Omental fat pad (tissue), 4 donors: ENCODE data around the gene PTPRD. TPM values are rescaled to one million over a fixed set of nuclear protein-coding genes. Genes with fewer than 3 reads are reported as not detected.

Experiments used
- ATAC-seq: fragments of 150-250 bp; one replicate; pipeline ENCODE4 v1.9.1; 2016; ENCODE audit warnings: mild to moderate bottlenecking, moderate library complexity; ENCODE audit not compliant: low FRiP score
- DNase-seq: peaks from one replicate; pipeline ENCODE4 v3.0.0-alpha.2; 2019; ENCODE audit warnings: low spot score
- CTCF ChIP-seq, 3 donors: fragments of 450-650 bp; IDR thresholded peaks; one replicate each; pipeline ENCODE4 v1.5.1; 2016 to 2017; ENCODE audit warnings: antibody characterized with exemption in 3 of 3, mild to moderate bottlenecking in 3 of 3, moderate library complexity in 2 of 3
- total RNA-seq, 4 donors: library from RNA; depleted of rRNA; stranded (reverse); fragments of >200 nt; gene quantifications; one replicate each; pipeline ENCODE4 v1.1.0, GENCODE V29; 2016

The PTPRD gene
- total RNA-seq, 4 donors from 2014 or later = 3.5 to 34.2 (median 11.2) TPM

DNA sequence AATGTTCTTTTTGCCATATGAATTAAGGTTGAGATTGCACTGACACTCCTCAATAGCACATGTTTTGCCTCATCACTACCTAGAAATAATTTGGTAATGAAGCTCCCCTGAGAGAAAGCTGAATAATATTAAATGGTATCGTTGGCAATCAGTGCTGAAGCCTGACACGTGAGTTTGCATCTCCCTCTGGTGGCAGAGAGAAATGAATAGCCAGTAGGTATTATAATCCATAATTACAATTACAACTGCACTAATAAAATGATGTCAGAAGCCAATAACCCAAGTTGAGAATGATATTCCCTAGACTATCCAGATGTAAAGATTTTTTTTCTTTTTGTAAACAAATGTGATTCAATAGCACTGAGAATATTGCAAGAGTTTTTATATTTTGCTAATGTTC is 700.3 kb downstream of the PTPRD start:
- DNase-seq (no peak), ATAC-seq (no peak)
- TF ChIP-seq CTCF (IDR thresholded peaks at IDR 0.05) = no peak

DNA sequence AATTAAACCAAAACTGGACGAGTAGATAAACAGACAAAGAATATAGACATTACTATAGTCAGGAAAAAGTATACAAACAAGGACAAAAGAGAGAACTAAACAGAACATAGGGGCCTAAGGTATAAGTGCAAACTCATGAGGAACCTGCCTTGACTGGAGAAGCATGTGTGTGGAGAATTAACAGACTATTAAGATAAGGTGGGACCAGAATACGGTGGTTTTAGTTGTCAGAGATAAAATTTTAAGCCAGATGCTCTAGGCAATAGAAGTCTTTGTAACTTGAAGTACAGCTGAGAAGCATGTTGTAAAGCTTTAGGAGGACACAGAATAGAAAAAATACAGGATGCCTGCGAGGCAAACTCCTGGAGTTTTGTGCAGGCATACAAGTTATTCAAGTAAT is 707.1 kb downstream of the PTPRD start:
- TF ChIP-seq CTCF (IDR thresholded peaks at IDR 0.05) = no peak
- DNase-seq (no peak), ATAC-seq (no peak)

GRCh38 chr9:9904041-9904440 is 708.8 kb downstream of the PTPRD start:
- no peak for TF ChIP-seq CTCF (IDR thresholded peaks at IDR 0.05)
- ATAC-seq = no peak
- no peak for DNase-seq

DNA sequence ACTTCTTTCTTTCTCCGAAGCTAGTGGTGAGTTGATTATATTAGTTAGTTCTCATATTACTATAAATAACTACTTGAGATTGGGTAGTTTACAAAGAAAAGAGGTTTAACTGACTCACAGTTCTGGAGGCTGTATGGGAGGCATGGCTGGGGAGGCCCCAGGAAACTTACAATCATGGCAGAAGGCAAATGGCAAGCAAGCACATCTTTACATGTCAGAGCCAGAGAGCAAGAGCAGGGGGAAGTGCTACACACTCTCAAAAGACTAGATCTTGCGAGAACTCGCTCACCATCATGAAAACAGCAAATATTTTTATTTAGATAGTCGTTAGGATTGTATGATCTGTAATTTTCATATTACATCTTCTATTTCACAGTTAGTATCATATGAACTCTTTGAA is 711.2 kb downstream of the PTPRD start:
- ATAC-seq (no peak), DNase-seq (no peak)
- no peak for TF ChIP-seq CTCF (IDR thresholded peaks at IDR 0.05)

DNA sequence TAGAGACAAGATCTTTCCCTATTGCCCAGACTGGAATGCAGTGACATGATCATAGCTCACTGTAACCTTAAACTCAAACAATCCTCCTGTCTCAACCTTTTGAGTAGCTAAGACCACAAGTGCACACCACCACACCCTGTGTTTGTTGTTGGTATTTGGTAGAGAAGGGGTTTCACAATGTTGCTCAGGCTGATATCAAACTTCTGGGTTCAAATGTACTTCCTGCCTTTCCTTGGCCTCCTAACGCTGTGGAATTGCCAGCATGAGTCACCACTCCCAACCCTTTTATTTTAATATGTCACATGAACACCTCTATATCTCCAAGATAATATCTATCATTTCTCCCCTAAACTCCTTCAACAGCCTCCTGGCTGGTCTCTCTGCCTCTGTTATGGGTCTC is 719.0 kb downstream of the PTPRD start:
- DNase-seq (no peak), ATAC-seq (no peak)
- TF ChIP-seq CTCF (IDR thresholded peaks at IDR 0.05) = no peak

- DNase-seq (no peak), ATAC-seq (no peak)
- no peak for TF ChIP-seq CTCF (IDR thresholded peaks at IDR 0.05)
Observed at GRCh38 chr9:9892217-9892616, 720.6 kb downstream of the PTPRD start.

- no peak for ATAC-seq
- no peak for DNase-seq
- no peak for TF ChIP-seq CTCF (IDR thresholded peaks at IDR 0.05)
Observed at GRCh38 chr9:9881692-9882091, 731.1 kb downstream of the PTPRD start.
